H1 (cell line): Measurements from ENCODE around the gene KCNA10. TPM values are rescaled to one million over a fixed set of nuclear protein-coding genes. Genes with fewer than 3 reads are reported as not detected.

Experiments used
- CTCF ChIA-PET: fragments of 300-600 bp; sonication (Branson Sonifier 250); formaldehyde crosslinking; loops from one replicate; lab custom pipeline; 2021; ENCODE audit not compliant: partially characterized antibody; lab: Charles Lee
- POLR2A ChIA-PET: fragments of 300-600 bp; sonication (Branson Sonifier 250); formaldehyde crosslinking; loops from one replicate; lab custom pipeline; 2021; ENCODE audit warnings: inconsistent platforms; ENCODE audit not compliant: partially characterized antibody; lab: Charles Lee
- DNase-seq, 2 experiments: peaks; one replicate each; pipeline versions ENCODE4 v3.0.0 to v3.0.0-alpha.2; 2010 to 2022; ENCODE audit warnings: low spot score in 2 of 2, low read depth in 1 of 2, mixed read lengths in 1 of 2
- FAIRE-seq: peaks from 2 replicates; lab custom pipeline; 2011; peaks lifted over from hg19 to GRCh38; lab: Jason Lieb, UNC
- H2AFZ ChIP-seq: 2 replicates; pipeline ENCODE4 v1.8.1; 2012; ENCODE audit warnings: low read length, inconsistent platforms
- H2AK5ac ChIP-seq: 2 replicates; pipeline ENCODE4 v1.6.1; 2013; ENCODE audit warnings: low read depth, low read length
- H2BK120ac ChIP-seq: replicated peaks from 2 replicates; pipeline ENCODE3; 2013; ENCODE audit warnings: low read depth, low read length, inconsistent platforms
- H2BK12ac ChIP-seq: 2 replicates; pipeline ENCODE4 v1.6.1; 2013; ENCODE audit warnings: low read depth, low read length
- H2BK15ac ChIP-seq: 2 replicates; pipeline ENCODE4 v1.6.1; 2013; ENCODE audit warnings: low read length
- H2BK20ac ChIP-seq: 2 replicates; pipeline ENCODE4 v1.6.1; 2013; ENCODE audit warnings: low read length
- H2BK5ac ChIP-seq: 2 replicates; pipeline ENCODE4 v1.6.1; 2013; ENCODE audit warnings: low read depth, low read length
- H3K14ac ChIP-seq: 2 replicates; pipeline ENCODE4 v1.6.1; 2013; ENCODE audit warnings: inconsistent platforms; ENCODE audit not compliant: insufficient read length
- H3K18ac ChIP-seq: 2 replicates; pipeline ENCODE4 v1.6.1; 2013; ENCODE audit warnings: low read length; ENCODE audit errors: extremely low read depth
- H3K23ac ChIP-seq: 2 replicates; pipeline ENCODE4 v1.6.1; 2013; ENCODE audit warnings: inconsistent platforms; ENCODE audit not compliant: insufficient read length
- H3K23me2 ChIP-seq: 2 replicates; pipeline ENCODE4 v1.6.1; 2013; ENCODE audit warnings: low read depth, low read length
- H3K27ac ChIP-seq: 2 replicates; pipeline ENCODE4 v1.6.1; 2011; ENCODE audit warnings: low read depth, low read length, inconsistent platforms
- H3K27me3 ChIP-seq, 4 experiments: replicated peaks in 1 of 4; 1 replicate in 1 of 4; 2 replicates in 3 of 4; pipeline versions ENCODE4 v1.6.1 to v1.8.1; 2011 to 2013; ENCODE audit warnings: low read length in 3 of 4, mild to moderate bottlenecking in 3 of 4, inconsistent platforms in 2 of 4, mixed read lengths in 2 of 4, moderate library complexity in 1 of 4; ENCODE audit not compliant: control insufficient read depth in 3 of 4, insufficient read depth in 3 of 4; ENCODE audit errors: extremely low read depth in 1 of 4
- H3K36me3 ChIP-seq, 4 experiments: 2 replicates each; pipeline versions ENCODE4 v1.6.1 to v1.8.1; 2011 to 2013; ENCODE audit warnings: mild to moderate bottlenecking in 4 of 4, low read length in 3 of 4, moderate library complexity in 2 of 4, control low read depth in 1 of 4, inconsistent platforms in 1 of 4; ENCODE audit not compliant: insufficient read depth in 4 of 4, control insufficient read depth in 2 of 4
- H3K4ac ChIP-seq: replicated peaks from 2 replicates; pipeline ENCODE3; 2013; ENCODE audit warnings: low read length, low read depth, mixed read lengths, inconsistent platforms; ENCODE audit not compliant: insufficient read length
- H3K4me1 ChIP-seq, 4 experiments: replicated peaks in 1 of 4; 1 replicate in 1 of 4; 2 replicates in 3 of 4; pipeline versions ENCODE4 v1.6.1 to v1.8.1; 2011 to 2013; ENCODE audit warnings: low read length in 3 of 4, inconsistent platforms in 2 of 4, mixed read lengths in 1 of 4; ENCODE audit not compliant: insufficient read depth in 4 of 4, control insufficient read depth in 3 of 4
- H3K4me2 ChIP-seq, 2 experiments: 2 replicates each; pipeline versions ENCODE4 v1.6.1 to v1.8.1; 2011 to 2013; ENCODE audit warnings: low read depth in 2 of 2, low read length in 2 of 2, control low read depth in 1 of 2, inconsistent platforms in 1 of 2, mild to moderate bottlenecking in 1 of 2; ENCODE audit not compliant: insufficient read depth in 1 of 2
- H3K4me3 ChIP-seq, 4 experiments: fragments of 200-600, 300-600 bp in 1 of 4; sonication (generic), shearing (Covaris generic), sonication (Bioruptor Twin) in 1 of 4; 2 replicates each; pipeline versions ENCODE4 v1.5.1 to v1.8.1; 2011 to 2016; ENCODE audit warnings: low read length in 4 of 4, low read depth in 3 of 4, control low read depth in 2 of 4, inconsistent platforms in 2 of 4, mild to moderate bottlenecking in 2 of 4, mixed read lengths in 1 of 4, moderate library complexity in 1 of 4; ENCODE audit not compliant: insufficient read depth in 2 of 4; ENCODE audit errors: extremely low read depth in 1 of 4
- H3K56ac ChIP-seq: replicated peaks from 2 replicates; pipeline ENCODE3; 2013; ENCODE audit warnings: low read depth, mild to moderate bottlenecking, mixed read lengths, low read length, inconsistent platforms; ENCODE audit not compliant: insufficient read length
- H3K79me1 ChIP-seq: 2 replicates; pipeline ENCODE4 v1.6.1; 2013; ENCODE audit warnings: low read depth, low read length, control low read depth
- H3K79me2 ChIP-seq, 2 experiments: 2 replicates each; pipeline versions ENCODE4 v1.6.1 to v1.8.1; 2012 to 2013; ENCODE audit warnings: low read length in 2 of 2, mild to moderate bottlenecking in 2 of 2, inconsistent platforms in 1 of 2; ENCODE audit not compliant: insufficient read depth in 2 of 2, control insufficient read depth in 1 of 2
- H3K9ac ChIP-seq, 4 experiments: replicated peaks in 1 of 4; 1 replicate in 1 of 4; 2 replicates in 3 of 4; pipeline versions ENCODE4 v1.6.1 to v1.8.1; 2011 to 2013; ENCODE audit warnings: low read depth in 3 of 4, low read length in 3 of 4, control low read depth in 2 of 4, mild to moderate bottlenecking in 2 of 4, moderate library complexity in 2 of 4, inconsistent platforms in 1 of 4; ENCODE audit errors: extremely low read depth in 1 of 4
- H3K9me3 ChIP-seq, 2 experiments: 2 replicates each; pipeline versions ENCODE4 v1.6.1 to v1.8.1; 2012 to 2013; ENCODE audit warnings: mild to moderate bottlenecking in 2 of 2, moderate library complexity in 2 of 2, control low read depth in 1 of 2, inconsistent platforms in 1 of 2, low read depth in 1 of 2, low read length in 1 of 2, mixed read lengths in 1 of 2; ENCODE audit not compliant: insufficient read depth in 2 of 2
- H4K20me1 ChIP-seq, 2 experiments: replicated peaks in 1 of 2; 2 replicates each; pipeline versions ENCODE3 to v1.8.1; 2011 to 2013; ENCODE audit warnings: inconsistent platforms in 2 of 2, low read length in 2 of 2, mild to moderate bottlenecking in 1 of 2; ENCODE audit not compliant: insufficient read depth in 2 of 2, control insufficient read depth in 1 of 2
- H4K5ac ChIP-seq: 2 replicates; pipeline ENCODE4 v1.6.1; 2013; ENCODE audit warnings: low read length, low read depth, mixed read lengths, inconsistent platforms; ENCODE audit not compliant: insufficient read length
- H4K8ac ChIP-seq: 2 replicates; pipeline ENCODE4 v1.8.0; 2013; ENCODE audit warnings: mild to moderate bottlenecking, moderate library complexity, low read length, inconsistent platforms; ENCODE audit not compliant: insufficient read depth; ENCODE audit errors: extremely low read depth
- H4K91ac ChIP-seq: replicated peaks from 2 replicates; pipeline ENCODE3; 2013; ENCODE audit warnings: low read length, mixed read lengths, inconsistent platforms; ENCODE audit not compliant: insufficient read length
- BACH1 ChIP-seq: IDR thresholded peaks from 2 replicates; pipeline ENCODE4 v1.6.1; 2012; ENCODE audit warnings: low read length, improper control_type of control experiment
- CREB1 ChIP-seq: IDR thresholded peaks from 2 replicates; pipeline ENCODE4 v1.6.1; 2012; ENCODE audit warnings: inconsistent platforms
- GABPA ChIP-seq: IDR thresholded peaks from 2 replicates; pipeline ENCODE4 v1.6.1; 2011; ENCODE audit warnings: mild to moderate bottlenecking, low read length, moderate library complexity, borderline replicate concordance; ENCODE audit not compliant: insufficient read depth
- HDAC2 ChIP-seq, 2 experiments: fragments of 300-600 bp in 1 of 2; sonication (generic) in 1 of 2; IDR thresholded peaks; 2 replicates each; pipeline ENCODE4 v1.6.1; 2011 to 2012; ENCODE audit warnings: low read depth in 2 of 2, low read length in 2 of 2, mild to moderate bottlenecking in 2 of 2, moderate library complexity in 2 of 2, borderline replicate concordance in 1 of 2, inconsistent platforms in 1 of 2
- RAD21 ChIP-seq, 2 experiments: IDR thresholded peaks in 1 of 2; conservative IDR thresholded peaks in 1 of 2; 2 replicates each; pipeline ENCODE4 v1.6.1; 2011; ENCODE audit warnings: low read depth in 2 of 2, low read length in 2 of 2, improper control_type of control experiment in 1 of 2, inconsistent platforms in 1 of 2, mild to moderate bottlenecking in 1 of 2, moderate library complexity in 1 of 2
- SIX5 ChIP-seq: IDR thresholded peaks from 2 replicates; pipeline ENCODE4 v1.6.1; 2011; ENCODE audit warnings: mild to moderate bottlenecking, low read depth, low read length
- SRF ChIP-seq: IDR thresholded peaks from 2 replicates; pipeline ENCODE4 v1.6.1; 2011; ENCODE audit warnings: mild to moderate bottlenecking, low read depth, low read length, moderate library complexity
- WGBS, 2 experiments: shearing (Covaris generic) in 1 of 2; methylation state at CpG; one replicate each; pipeline versions ENCODE4 v1.1.6 to v1.1.7; 2013 to 2015; ENCODE audit warnings: low lambda C conversion rate in 2 of 2, mixed read lengths in 2 of 2, inconsistent platforms in 1 of 2, low coverage in 1 of 2, missing lambda C conversion rate in 1 of 2; ENCODE audit not compliant: insufficient replicate concordance in 2 of 2, insufficient coverage in 1 of 2, insufficient read length in 1 of 2; ENCODE audit errors: extremely low coverage in 1 of 2, missing lambda C conversion rate in 1 of 2; 5-methylcytosine and 5-hydroxymethylcytosine counted together
- polyA plus RNA-seq, 7 experiments: library from polyadenylated mRNA; depleted of rRNA in 3 of 7; stranded (reverse) in 5 of 7; unstranded in 2 of 7; fragments of >200 nt in 5 of 7; fragments of 200-250 nt in 2 of 7; gene quantifications; 1 replicate in 5 of 7; 2 replicates in 1 of 7; 4 replicates in 1 of 7; pipeline versions ENCODE4 v1.2.1 to v1.2.3, GENCODE V29; 2011 to 2013; ENCODE audit warnings: missing spikeins in 2 of 7, mixed read lengths in 2 of 7
- total RNA-seq: library from RNA; stranded (reverse); fragmentation: NEBNext Ultra II Directional; extraction: Animal tissue kit (Norgen Biotek cat#: 25700); gene quantifications from 2 replicates; pipeline ENCODE4 v1.2.1, GENCODE V29; 2021
- TF ChIP-seq, protein P1 (sequence below): IDR thresholded peaks from 2 replicates; pipeline ENCODE4 v1.6.1; 2012; ENCODE audit warnings: low read length, inconsistent platforms

Gene KCNA10
- total and polyA plus RNA-seq, 2 of the 8 experiments (the other 6 are each of a cell fraction or from before 2014, with no cell fraction given): not detected

DNA sequence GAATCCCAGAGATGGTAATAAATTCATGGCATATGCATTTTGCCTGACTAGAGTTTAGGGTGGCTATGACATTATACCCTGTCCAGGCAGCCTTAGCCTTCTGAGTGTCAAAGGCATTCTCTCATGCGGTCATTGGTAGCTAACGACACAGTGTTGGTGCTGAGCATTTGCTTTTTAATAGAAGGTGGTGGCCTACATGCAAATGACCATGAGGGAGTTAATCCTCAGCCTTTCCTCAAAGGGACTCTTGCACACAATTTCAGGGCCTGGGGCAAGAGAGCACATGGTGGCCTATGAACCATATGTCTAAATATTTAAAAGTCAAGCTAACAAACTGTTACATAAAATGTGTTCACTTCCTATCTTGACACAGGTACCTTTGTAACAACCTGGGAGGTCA is 30.9 kb upstream of the KCNA10 start:
- WGBS, 2 experiments: 88% methylated on average over 2 of the region's 2 CpGs; no CpG with 5 or more reads in 1 of the 2 experiments
- Histone ChIP-seq H3K4me2 (no peak overlapping the region), H3K4me1 (no peaks in the 10 kb centered on the region), H2BK12ac (no peak overlapping the region), H3K4me3 (no peak overlapping the region), H3K79me2 (no peaks in the 10 kb centered on the region), H3K27me3 (peaks cover 2 to 9% (median 7%) of the 10 kb centered on the region in 4 experiments), H4K8ac (no peak overlapping the region), H3K9ac (no peak overlapping the region), H4K91ac (no peak overlapping the region), H3K79me1 (no peaks in the 10 kb centered on the region), H3K36me3 (no peaks in the 10 kb centered on the region), H2AFZ (no peak overlapping the region), H3K23ac (no peak overlapping the region), H3K4ac (no peak overlapping the region), H2BK20ac (no peak overlapping the region), H3K23me2 (peaks cover under 1% of the 10 kb centered on the region; the same call in 1 of the 2 replicates), H3K18ac (no peak overlapping the region), H3K14ac (no peak overlapping the region), H3K9me3 (no peaks in the 10 kb centered on the region), H4K20me1 (no peaks in the 10 kb centered on the region), H3K27ac (no peak overlapping the region), H2BK120ac (no peak overlapping the region), H3K56ac (no peak overlapping the region), H2BK15ac (no peak overlapping the region), H4K5ac (no peak overlapping the region), H2BK5ac (no peak overlapping the region), H2AK5ac (no peak overlapping the region)
- ChIA-PET POLR2A (no interaction called here), CTCF (interaction anchor here (0.8 to 12.7 kb wide), 8 partner anchors 8 to 231 kb away, joined by 3 to 302 read pairs (median 5); no protein-coding TSS in a partner anchor)
- TF ChIP-seq RAD21 (IDR thresholded peaks at IDR 0.05 in 1 of 2, conservative IDR thresholded peaks at IDR 0.05 in 1 of 2; ENCODE audit: low read depth in 2 of 2, low read length in 2 of 2) (no peak), SIX5 (no peak), HDAC2 (IDR thresholded peaks at IDR 0.05; ENCODE audit: borderline replicate concordance in 1 of 2, low read depth in 2 of 2, low read length in 2 of 2) (no peak), SRF (no peak), CREB1 (no peak), GABPA (no peak), BACH1 (no peak)
- TF ChIP-seq, protein P1, sequence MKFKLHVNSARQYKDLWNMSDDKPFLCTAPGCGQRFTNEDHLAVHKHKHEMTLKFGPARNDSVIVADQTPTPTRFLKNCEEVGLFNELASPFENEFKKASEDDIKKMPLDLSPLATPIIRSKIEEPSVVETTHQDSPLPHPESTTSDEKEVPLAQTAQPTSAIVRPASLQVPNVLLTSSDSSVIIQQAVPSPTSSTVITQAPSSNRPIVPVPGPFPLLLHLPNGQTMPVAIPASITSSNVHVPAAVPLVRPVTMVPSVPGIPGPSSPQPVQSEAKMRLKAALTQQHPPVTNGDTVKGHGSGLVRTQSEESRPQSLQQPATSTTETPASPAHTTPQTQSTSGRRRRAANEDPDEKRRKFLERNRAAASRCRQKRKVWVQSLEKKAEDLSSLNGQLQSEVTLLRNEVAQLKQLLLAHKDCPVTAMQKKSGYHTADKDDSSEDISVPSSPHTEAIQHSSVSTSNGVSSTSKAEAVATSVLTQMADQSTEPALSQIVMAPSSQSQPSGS: no peak
- FAIRE-seq: no peak
- DNase-seq: no peak
